ENCODE data around the gene SLC5A1.

SLC5A1 gene

DNA sequence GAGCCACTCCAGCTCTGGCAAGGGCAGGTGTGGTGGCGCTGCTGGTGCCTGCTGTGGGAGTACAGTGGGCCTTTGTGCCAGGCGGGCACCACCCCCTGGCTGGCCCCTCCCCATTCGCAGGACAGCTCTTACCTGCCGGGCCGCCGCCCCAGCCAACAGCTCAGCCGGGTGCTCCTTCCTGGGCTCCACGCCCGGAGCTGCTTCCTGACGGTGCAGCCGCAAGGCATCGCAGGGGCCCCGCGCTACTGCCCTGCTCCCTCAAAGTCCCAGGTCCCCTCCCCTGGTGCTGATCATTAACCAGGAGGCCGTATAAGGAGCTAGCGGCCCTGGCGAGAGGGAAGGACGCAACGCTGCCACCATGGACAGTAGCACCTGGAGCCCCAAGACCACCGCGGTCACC is at the start of gene SLC5A1:
Gene SLC5A1, plus strand, starts transcription at position 338 of the 400 bp plus-strand sequence. Its CDS starts 21 bp downstream, at position 359.
- in situ Hi-C loops (cut with MboI; ENCODE audit: low sequenced_read_pairs) = no loop called here

DNA sequence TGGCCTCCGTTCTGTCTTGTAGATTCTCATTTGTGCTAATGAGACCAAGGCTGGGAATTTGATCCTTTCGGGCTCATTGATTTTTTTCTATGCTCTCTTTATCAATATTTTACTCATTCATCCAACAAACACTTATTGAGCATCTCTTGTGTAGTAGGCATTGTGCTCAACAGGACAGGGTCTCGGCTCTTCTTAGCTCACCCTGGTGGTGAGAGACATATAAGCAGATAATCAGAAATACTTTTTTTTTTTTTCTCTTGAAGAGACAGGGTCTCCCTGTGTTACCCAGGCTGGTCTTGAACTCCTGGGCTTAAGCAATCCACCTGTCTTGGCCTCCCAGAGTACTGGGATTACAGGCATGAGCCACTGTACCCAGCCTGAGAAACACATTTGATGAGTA is 48.0 kb upstream of the SLC5A1 start:
- in situ Hi-C loops (cut with MboI; ENCODE audit: low sequenced_read_pairs) = no loop called here

DNA sequence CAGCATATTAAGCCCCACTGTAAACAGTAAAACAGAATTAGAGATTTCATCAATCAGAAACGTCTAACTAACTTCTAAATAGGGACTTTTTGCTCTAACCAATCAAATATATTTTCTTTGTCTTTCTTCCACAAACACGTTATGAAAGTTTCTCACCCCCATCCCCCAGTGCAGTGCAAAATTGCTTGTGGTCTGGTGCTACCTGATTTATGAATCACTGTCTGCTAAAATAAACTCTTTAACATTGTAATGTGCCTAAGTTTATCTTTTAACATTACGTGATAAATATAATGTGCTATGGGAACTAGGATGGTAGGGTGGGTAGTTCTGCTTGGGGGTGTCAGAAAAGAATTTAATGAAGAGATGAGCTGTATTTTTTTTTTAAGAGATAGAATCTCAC is 47.3 kb upstream of the SLC5A1 start:
- in situ Hi-C loops (cut with MboI; ENCODE audit: low sequenced_read_pairs) = no loop called here

- in situ Hi-C loops (cut with MboI; ENCODE audit: low sequenced_read_pairs) = no loop called here
Observed at GRCh38 chr22:31998784-31999385, 44.2 kb upstream of the SLC5A1 start.

DNA sequence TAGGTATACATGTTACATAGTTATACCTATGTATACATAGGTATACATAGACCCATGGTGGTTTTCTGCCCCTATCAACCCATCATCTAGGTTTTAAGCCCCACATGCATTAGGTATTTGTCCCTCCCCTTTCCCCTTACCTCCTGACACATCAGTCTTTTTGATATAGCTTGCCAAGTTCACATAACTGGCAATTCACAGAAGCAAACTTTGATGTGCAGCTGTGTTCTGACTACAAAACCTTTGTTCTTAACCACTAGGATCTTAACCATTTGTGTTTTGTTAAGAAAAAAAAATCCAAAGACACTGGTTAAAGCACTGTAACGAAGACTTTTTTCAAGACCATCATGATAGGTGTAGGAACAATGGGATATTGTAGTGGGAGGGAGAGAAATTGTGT is 42.9 kb upstream of the SLC5A1 start:
- in situ Hi-C loops (cut with MboI; ENCODE audit: low sequenced_read_pairs) = no loop called here

DNA sequence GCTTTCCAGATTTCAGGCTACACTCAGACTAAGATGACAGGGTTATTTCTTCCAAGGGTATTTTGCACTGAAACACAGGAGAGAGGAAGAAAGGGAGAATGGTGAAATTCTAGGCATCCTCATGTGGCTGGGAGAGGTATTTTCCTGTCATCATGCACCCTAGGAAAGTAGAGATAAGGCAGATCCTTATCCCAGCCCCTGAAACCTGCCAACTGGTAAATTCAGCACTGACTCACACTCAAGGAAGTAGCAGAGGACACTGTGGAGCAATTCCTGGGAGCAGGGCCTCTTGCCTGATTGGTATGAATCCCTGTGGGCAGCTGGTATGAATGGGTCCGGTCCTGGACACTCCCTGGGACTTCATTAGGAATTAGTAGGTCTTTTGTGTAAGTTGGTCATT is 37.6 kb upstream of the SLC5A1 start:
- in situ Hi-C loops (cut with MboI; ENCODE audit: low sequenced_read_pairs) = no loop called here

DNA sequence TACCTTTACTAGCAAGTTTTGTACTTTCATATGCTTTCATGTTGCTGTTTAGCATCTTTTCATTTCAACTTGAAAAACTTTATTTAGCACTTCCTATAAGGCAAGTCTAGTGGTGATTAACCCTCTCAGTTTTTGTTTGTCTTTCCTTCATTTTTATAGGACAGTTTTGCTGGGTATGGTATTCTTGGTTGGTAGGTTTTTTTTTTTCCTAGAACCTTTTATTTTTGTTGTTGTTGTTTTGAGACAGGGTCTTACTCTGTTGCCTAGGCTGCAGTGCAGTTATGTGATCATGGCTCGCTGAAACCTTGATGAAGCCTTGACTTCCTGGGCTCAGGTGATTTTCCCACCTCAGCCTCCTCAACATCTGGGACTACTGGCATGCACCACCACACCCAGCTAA is 29.9 kb upstream of the SLC5A1 start:
- in situ Hi-C loops (cut with MboI; ENCODE audit: low sequenced_read_pairs) = no loop called here

GRCh38 chr22:32016081-32016480 is 27.0 kb upstream of the SLC5A1 start:
- in situ Hi-C loops (cut with MboI; ENCODE audit: low sequenced_read_pairs) = no loop called here

GRCh38 chr22:32018056-32018455 is 25.0 kb upstream of the SLC5A1 start:
- in situ Hi-C loops (cut with MboI; ENCODE audit: low sequenced_read_pairs) = no loop called here

DNA sequence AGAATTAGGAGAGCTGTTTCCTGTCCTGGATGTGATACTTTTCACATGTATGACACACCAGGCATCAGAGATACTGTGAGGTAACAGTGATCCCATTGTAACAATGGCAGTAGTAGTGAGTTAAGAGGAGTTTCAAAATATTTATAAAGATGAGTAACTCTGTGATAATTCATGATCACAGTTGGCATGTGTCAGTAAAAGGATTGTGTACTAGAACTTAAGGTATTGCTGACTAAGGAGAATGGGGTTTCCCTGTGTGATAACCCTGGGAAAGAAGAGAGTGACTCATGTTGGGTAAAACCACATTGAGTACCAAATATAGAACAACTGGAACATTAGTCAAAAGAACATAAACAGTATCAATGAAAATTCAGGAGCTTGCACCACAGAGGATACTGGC is 22.9 kb upstream of the SLC5A1 start:
- in situ Hi-C loops (cut with MboI; ENCODE audit: low sequenced_read_pairs) = no loop called here

DNA sequence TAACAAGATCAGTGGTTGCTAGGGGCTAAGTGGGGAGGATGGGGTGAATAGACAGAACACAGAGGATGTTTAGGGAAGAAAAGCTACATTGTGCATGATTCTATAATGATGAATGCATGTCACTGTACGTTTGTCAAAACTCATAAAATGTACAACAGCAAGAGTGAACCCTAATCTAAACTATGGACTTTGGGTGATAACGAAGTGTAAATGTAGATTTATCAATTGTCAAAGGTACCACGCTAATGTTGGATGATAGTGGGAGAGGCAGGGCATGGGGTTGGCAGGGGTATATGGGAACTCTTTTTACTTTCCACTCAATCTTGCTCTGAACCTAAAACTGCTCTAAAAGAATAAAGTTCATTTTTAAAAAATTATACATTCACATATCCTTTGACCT is 21.3 kb upstream of the SLC5A1 start:
- in situ Hi-C loops (cut with MboI; ENCODE audit: low sequenced_read_pairs) = no loop called here

- in situ Hi-C loops (cut with MboI; ENCODE audit: low sequenced_read_pairs) = no loop called here
Observed at GRCh38 chr22:32023251-32023827, 19.7 kb upstream of the SLC5A1 start.

GRCh38 chr22:32024796-32025195 is 18.3 kb upstream of the SLC5A1 start:
- in situ Hi-C loops (cut with MboI; ENCODE audit: low sequenced_read_pairs) = no loop called here

- in situ Hi-C loops (cut with MboI; ENCODE audit: low sequenced_read_pairs) = no loop called here
Observed at GRCh38 chr22:32030518-32031247, 12.4 kb upstream of the SLC5A1 start.

- in situ Hi-C loops (cut with MboI; ENCODE audit: low sequenced_read_pairs) = no loop called here
Observed at GRCh38 chr22:32031466-32031865, 11.6 kb upstream of the SLC5A1 start.

DNA sequence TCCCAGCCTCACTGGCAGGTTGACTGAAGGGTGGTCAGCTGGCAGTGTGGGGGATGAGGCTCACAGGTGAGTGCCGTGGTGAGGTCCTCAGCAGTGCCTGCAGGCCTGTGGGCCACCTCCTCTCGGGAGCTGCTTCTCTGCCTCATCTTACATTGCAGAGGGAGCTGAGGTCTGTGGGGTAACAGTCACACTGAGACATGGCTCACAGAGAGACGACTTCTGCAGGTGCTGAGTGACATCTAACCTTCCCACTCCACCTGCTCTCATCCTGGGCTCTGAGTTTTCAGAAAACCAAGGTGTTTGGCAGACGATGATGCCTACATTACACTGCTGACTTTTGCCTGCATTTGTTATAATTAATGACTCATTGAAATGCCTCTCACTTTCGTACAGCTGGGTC is 8.8 kb upstream of the SLC5A1 start:
- in situ Hi-C loops (cut with MboI; ENCODE audit: low sequenced_read_pairs) = no loop called here

GRCh38 chr22:32037236-32037635 is 5.8 kb upstream of the SLC5A1 start:
- in situ Hi-C loops (cut with MboI; ENCODE audit: low sequenced_read_pairs) = no loop called here

GRCh38 chr22:32040324-32040904 is 2.6 kb upstream of the SLC5A1 start:
- in situ Hi-C loops (cut with MboI; ENCODE audit: low sequenced_read_pairs) = no loop called here

GRCh38 chr22:32043391-32043790 is 330 bp downstream of the SLC5A1 start:
- in situ Hi-C loops (cut with MboI; ENCODE audit: low sequenced_read_pairs) = no loop called here

DNA sequence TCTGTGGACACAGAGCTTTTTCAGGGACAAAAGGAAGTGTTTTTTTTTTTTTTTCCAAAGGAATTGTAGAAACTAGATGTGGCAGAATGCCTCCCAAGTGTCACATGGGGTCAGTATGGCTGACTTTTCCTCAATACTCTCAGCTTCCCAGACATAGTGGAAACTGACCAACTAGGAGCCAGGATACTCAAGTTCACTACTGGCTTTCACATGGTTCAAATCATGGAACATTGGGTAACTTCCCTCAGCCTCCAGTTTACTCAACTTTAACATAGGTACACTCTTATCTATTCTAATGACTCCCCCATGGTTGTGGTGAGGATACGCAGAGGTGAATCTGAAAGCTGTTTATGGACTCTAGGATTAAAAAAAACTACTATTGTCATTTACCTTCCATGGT is 1.4 kb downstream of the SLC5A1 start:
- in situ Hi-C loops (cut with MboI; ENCODE audit: low sequenced_read_pairs) = no loop called here

DNA sequence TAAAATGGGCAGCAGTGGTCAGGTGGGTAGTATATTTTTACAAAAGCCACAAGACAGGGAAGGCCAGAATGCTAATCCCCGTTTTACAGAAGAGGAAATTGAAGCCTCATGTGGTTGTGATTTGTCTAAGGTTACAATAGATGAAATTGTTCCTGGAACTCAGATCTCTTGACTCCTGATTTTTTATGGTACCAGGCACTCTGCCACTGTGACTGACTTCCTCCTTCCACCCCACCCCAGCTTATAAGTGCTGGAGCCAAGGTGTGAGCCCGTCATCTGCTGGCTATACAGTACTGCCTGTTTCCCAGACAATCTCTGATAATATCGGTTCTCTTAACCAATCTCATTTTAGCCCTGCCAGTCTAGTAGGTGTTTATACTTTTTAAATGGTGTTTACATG is 1.9 kb downstream of the SLC5A1 start:
- in situ Hi-C loops (cut with MboI; ENCODE audit: low sequenced_read_pairs) = no loop called here

GRCh38 chr22:32048069-32048468 is 5.0 kb downstream of the SLC5A1 start:
- in situ Hi-C loops (cut with MboI; ENCODE audit: low sequenced_read_pairs) = no loop called here

Data from HL-60/S4 (cell line).